A549 treated with CORT108297 at 1 μM for 4 hours (cell line): ENCODE results near the gene DYNC1LI1. TPM values are rescaled to one million over a fixed set of nuclear protein-coding genes. Genes with fewer than 3 reads are reported as not detected.

Experiments used
- total RNA-seq: library from RNA; stranded (reverse); fragments of 200-300 nt; extraction: Qiagen RNA extraction; gene quantifications from 5 replicates; pipeline ENCODE4 v1.2.3, GENCODE V29; 2022

Gene DYNC1LI1
- total RNA-seq = 35.5 to 45.2 TPM (median 38.4 TPM) in 5 replicates

DNA sequence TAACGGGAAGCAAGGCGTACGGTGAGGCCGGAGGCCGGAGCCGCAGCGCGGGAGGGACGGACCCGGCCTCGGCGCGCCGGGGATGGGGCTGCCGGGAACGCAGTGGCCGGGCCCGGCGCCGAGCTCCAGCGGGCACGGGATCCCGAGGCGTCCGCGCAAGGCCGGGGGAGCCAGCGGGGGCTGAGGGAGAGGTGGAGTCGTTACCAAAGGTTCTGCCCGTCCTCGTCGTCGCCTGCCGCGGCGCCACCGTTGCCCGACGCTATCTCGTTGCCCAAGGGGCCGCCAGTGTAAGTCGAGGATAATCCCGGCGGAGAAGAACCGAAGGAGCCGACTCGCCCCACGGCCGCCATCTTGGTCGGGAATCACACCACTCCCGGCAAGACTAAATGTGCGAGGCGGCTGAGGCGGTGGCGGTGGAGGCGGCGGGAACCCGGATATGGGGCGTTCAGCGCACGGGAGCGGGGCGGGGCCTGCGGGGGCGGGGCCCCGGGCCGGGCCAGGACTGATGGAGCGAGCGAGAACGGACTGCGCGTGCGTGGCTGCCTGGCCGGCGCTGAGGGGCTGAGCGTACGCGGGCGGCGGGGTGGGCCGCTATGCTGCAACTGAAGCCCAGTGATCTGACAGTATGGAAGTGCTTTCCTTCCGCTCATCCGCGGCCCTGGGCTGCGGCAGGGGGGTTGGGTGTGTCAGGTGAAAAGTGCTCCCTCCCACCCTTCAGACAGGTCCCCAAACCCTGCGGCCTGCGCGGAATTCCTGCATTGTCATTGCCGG, at the start of gene DYNC1LI1:
Gene DYNC1LI1, minus strand, starts transcription at position 438 of the 771 bp plus-strand sequence. Its CDS starts 88 bp downstream, at position 350.

DNA sequence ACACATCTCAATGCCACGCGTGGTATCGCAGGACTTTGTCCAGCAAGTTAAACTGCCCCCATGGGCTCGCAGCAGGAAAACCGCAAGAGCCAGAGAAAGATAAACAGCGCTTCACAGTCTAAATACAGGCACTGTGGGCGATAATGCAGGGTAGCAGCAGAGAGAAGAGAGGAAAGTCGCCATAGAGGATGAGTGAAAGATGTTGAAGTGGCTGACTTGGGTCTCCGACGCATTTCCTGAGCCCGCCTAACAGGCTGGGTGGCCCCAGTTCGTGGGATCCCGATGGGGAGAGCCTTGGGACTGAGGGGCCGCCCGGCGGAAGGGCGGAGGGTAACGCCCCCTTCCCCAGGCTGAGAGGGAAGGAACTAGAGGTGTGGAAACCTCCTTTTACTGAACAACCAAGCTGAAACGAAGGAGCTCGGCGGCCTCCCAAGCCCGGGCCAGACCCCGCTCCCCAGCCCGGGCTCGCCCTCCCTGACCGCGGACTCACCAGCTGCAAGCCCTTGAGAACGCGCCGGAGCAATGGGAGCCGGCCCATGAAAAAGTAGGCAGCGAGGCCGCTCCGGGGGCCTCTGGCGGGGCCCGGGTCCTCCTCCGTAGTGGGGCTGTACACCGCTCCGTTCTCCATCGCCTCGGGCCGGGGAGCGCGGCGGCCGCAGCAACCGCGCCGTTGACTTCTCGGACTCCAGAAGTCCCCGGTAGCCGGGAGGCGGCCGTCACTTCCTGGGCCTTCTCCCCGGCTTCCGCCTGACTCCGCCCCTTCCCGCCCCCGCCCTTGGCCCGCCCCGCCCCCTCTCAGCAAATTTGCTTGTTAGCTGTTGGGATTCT, 68.3 kb downstream of the DYNC1LI1 start, which contains the start of gene CMTM6:
Gene CMTM6, minus strand, starts transcription at position 735 of the 828 bp plus-strand sequence. Its CDS starts 107 bp downstream, at position 628.

Other genes starting within 250 kb of the DYNC1LI1 start
- gene CMTM7, start 179.0 kb downstream of the DYNC1LI1 start, total RNA-seq = 26.4 to 41.7 TPM (median 35.6 TPM) in 5 replicates
- gene CMTM6, start 68.0 kb downstream of the DYNC1LI1 start, total RNA-seq = 36.4 to 45.0 TPM (median 40.3 TPM) in 5 replicates
- 26.4 to 35.6 TPM (median 31.8 TPM) in 5 replicates for gene CNOT10, start 114.3 kb upstream of the DYNC1LI1 start, total RNA-seq
- gene TRIM71, start 247.1 kb upstream of the DYNC1LI1 start, total RNA-seq = not detected in 5 replicates